GOT3 (cell line): ENCODE measurements around the gene HAUS8.
"Not testable (repeated sequence)": the region's sequence is repeated elsewhere in the genome, so short reads cannot be mapped to it uniquely, and the experiment has no call there.

Experiments
- DNase-seq: peaks from one replicate; lab custom pipeline; 2025; ENCODE audit warnings: mixed read lengths; lab: John Stamatoyannopoulos, UW

Gene HAUS8

DNA sequence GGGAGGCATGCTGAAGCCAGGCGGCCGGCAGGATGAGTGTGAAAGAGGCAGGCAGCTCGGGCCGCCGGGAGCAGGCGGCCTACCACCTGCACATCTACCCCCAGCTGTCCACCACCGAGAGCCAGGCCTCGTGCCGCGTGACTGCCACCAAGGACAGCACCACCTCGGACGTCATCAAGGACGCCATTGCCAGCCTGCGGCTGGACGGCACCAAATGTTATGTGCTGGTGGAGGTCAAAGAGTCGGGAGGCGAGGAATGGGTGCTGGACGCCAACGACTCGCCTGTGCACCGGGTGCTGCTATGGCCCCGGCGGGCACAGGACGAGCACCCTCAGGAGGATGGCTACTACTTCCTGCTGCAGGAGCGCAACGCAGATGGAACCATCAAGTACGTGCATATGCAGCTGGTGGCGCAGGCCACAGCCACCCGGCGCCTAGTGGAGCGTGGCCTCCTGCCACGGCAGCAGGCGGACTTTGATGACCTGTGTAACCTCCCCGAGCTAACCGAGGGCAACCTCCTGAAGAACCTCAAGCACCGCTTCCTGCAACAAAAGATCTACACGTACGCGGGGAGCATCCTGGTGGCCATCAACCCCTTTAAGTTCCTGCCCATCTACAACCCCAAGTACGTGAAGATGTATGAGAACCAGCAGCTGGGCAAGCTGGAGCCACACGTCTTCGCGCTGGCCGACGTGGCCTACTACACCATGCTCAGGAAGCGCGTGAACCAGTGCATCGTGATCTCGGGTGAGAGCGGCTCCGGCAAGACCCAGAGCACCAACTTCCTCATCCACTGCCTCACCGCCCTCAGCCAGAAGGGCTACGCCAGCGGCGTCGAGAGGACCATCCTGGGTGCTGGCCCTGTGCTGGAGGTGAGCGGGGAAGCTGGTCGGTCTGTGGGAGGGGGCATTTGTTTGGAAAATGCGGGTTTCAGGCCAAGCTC, 26.7 kb upstream of the HAUS8 start:
- no peak for DNase-seq

DNA sequence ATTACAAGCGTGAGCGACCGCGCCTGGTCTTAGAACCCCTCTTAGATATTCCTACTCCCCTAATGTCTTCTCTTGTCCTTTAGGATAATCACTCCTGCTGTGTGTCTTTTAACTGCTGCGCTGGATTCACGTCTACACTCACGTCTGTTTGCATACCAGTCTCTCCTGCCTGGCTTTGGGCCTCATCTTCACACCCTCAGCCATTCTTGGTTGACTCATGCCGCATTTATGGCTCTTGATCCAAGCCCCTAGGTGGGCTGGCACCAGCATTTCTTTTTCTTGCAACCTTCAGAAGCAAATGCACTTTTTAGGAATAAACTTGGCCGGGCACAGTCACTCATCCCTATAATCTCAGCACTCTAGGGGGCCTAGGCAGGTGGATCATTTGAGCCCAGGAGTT, 23.1 kb upstream of the HAUS8 start:
- no peak for DNase-seq

DNA sequence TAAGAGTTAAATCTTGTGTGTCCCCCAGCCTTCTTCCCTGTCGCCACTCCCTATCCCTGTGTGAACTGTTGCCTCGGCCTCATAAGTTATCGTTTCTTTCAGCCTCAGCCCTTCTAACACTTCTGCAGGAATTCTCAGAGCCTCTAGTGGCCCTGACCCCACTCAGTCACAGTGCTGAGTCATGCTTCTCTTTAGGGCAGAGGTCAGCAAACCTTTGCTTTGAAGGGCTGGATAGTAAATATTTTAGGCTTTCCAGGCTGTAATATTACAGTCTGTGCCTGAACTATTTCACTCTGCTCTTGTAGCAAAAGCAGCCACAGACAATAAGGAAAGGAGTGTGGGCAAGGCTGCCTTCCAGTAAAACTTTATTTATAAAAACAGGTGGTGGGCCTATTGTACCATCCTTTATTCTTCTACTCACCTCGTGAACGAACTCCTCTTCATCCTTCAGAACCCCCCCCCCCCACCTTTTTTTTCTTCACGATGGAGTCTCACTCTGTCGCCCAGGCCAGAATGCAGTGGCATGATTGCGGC, 22.4 kb upstream of the HAUS8 start:
- DNase-seq: no peak

DNA sequence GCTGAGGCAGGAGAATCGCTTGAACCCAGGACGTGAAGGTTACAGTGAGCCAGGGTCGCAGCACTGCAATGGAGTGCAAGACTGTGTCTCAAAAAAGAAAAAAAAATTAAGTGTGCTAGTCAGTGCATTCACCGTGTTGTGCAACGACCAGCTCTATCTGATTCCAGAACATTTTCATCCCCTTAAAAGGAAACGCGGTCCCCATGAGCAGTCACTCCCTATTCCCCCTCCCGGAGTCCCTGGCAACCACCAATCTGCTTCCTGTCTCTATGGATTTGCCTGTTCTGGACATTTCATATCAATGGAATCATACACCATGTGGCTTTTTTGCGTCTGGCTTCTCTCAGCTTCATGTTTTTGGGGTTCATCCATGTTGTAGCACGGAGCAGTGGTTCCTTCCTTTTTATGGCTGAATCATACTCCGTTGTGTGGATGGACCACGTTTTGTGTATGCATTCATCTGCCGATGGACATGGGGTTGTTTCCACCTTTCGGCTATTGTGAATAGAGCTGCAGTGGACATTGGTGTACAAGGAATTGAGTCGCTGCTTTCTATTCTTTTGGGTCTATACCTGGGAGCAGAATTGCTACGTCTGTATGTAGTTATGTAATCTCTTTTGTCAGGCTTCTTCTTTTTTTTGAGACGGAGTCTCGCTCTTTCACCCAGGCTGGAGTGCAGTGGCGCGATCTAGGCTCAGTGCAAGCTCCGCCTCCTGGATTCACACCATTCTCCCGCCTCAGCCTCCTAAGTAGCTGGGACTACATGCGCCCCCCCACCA, 20.1 kb upstream of the HAUS8 start:
- DNase-seq: no peak

DNA sequence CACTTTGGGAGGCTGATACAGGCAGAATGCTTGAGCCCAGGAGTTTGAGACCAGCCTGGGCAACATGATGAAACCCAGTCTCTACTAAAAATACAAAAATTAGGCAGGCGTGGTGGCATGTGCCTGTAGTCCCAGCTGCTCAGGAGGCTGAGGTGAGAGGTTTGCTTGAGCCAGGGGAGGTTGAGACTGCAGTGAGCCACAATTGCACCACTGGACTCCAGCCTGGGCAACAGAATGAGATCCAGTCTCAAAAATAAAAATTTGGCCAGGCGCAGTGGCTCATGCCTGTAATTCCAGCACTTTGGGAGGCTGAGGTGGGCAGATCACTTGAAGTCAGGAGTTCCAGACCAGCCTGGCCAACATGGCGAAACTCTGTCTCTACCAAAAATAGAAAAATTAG, 19.4 kb upstream of the HAUS8 start:
- DNase-seq: not testable (repeated sequence)

DNA sequence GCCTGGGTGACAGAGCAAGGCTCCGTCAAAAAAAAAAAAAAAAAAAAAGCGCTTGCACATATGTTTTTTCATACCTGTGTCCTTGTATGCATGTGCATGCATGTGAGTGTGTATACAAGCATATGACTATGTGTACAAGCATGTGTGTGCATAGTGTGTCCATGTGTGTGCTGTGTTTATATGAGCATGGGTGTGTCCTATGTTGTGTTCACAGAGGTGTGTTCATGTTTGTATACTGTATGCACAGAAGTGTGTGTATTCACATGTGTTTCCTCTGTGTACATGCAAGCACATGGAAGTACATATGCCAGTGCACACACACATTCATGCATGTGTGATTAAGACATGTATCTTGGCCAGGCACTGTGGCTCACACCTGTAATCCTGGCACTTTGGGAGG, 17.4 kb upstream of the HAUS8 start:
- no peak for DNase-seq

DNA sequence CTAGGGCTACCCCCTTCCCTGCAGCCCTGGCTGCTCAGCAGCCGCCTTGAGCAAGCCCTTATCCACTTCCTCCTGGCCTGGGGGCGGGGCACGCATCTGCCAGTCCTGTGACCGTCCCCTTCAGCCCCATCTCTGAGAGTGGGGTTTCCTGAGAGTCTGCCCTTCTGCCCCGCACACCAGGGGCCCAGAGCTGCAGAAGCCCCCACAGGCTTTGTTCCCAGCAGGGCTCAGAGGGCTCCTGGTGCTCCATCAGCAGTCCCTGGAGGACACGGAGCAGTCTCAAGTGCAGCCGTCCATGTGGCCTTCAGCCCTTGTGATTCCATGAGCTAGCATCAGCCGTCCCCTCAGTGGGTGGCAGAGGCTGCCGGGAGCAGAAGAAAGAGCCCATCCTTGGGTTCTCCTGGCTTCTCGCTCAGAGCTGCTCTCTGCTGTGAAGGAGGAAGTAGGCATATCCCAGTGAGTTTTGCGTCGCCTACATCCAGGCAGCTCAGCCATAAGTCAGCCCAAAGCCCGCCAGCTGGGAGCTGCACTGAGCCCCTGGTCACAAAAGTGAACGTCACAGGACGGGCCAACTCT, 16.6 kb upstream of the HAUS8 start:
- no peak for DNase-seq

DNA sequence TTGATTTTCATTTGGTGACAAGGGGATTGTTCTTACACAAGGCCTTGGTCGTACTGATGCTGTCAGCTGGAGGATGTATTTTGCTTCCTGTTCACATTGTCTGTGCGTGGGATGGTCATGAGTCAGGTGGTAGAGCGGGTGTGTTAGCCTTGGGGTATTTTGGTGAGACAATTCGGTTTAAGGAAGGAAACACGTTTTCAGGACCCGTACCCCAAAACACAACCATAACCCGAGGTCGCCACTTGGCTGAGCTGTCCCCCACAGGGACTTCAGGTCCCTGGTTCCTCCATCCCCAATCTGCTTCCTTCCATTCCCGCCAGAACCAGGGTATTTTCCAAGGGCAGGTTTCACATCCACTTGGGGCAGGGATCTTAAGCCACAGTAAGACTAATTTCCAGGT, 15.3 kb upstream of the HAUS8 start:
- DNase-seq: no peak

DNA sequence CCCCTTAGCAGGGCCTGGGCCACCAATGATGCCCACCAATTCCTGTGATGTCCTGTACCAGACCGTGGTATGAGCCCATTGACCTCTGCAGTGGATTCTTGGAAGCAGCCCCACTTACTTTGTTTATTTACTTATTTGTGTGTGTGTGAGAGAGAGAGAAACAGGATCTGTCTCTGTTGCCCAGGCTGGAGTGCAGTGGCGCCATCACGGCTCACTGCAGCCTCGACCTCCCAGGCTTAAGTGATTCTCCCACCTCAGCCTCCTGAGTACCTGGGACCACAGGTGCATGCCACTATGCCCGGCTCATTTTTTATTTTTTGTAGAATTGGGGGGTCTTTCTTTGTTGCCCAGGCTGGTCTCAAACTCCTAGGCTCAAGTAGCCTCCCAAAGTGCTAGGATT, 13.3 kb upstream of the HAUS8 start:
- no peak for DNase-seq

DNA sequence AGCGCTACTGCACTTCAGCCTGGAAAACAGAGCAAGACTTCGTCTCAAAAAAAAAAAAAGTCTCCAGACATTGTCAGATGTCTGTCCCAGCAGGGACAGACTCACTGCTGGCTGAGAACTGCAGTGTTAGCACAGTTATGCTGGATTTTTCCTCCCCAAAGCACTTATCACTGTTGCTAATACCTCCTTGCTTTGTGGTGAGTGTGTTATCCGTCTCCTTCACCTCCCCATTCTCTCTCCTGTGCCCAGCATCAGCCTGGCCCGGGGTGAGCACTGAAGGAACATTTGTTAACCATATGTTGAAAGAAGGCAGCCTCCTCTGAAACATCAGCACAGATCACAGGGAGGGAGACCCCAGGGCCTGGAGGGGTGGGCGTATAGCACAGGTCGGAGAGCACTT, 11.6 kb upstream of the HAUS8 start:
- DNase-seq: no peak

DNA sequence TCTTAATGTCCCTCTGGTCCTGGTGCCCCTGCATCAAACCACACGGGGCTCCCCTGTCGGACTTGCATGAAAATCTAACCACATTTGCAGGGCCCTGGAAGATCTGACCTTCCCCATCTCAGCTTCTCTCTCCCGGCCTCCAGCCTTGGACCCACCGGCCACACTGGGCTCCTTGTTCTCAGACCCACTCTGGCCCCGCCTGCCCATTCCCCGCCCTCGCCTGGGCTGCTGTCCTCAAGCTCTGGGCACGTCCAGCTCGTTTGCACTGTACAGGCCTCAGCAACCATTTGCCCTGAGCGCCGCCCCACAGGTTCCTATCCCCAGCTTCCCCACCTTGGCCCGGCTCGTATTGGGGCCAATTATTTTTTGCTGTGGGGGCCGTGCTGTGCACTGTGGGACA, 10.9 kb upstream of the HAUS8 start:
- no peak for DNase-seq

DNA sequence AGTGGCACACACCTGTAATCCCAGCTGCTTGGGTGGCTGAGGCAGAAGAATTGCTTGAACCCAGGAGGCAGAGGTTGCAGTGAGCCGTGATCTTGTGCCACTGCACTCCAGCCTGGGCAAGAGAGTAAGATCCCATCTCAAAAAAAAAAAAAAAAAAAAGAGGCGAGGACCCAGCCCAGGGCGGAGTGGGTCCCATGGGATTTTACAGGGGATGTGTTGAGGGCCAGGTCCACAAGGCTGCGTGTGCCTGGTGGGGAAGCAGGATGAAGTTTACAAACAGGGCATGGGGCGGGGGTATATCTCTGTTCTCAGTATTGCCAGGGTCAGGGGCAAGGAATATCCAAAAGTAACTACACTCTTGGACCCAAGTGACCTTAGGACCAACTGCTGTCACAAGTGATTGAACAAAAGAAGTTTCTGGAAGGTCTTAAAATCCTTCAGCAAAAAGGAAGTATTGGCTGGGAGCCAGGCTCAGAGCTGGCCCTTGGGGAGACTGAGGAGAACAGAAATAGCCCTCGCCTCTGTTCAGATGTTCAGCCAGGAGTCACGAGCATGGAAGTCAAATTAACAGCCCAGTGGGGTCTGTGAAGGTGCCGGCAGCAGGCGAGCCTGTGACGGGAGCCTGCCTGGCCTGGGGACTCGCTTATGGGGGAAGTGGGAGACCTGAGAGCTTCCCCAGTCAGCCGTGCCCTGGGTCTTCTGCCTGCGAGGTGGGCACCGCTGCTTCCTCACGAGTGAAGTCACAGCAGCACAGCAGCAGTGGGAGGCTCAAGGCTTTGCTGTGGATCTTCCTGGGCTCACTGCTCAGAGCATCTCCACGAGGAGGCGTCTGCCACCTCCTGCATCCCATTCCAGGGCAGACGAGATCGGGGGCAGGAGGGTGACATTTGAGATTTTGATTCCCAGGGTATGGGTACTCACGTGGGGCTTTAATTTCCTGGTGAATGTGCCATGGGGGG, 6.7 kb upstream of the HAUS8 start:
- no peak for DNase-seq

DNA sequence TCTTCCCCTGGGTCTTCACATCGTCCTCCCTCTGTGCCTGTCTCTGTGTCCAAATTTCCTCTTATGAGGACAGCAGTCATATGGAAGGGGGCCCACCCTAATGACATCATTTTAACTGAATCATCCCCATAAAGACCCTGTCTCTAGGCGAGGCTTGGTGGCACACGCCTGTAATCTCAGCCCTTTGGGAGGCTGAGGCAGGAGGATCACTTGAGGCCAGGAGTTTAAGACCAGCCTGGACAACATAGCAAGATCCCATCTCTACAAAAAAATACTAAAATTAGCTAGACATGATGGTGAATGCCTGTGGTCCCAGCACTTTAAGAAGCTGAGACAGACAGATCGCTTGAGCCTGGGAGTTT, 5.2 kb upstream of the HAUS8 start:
- no peak for DNase-seq

DNA sequence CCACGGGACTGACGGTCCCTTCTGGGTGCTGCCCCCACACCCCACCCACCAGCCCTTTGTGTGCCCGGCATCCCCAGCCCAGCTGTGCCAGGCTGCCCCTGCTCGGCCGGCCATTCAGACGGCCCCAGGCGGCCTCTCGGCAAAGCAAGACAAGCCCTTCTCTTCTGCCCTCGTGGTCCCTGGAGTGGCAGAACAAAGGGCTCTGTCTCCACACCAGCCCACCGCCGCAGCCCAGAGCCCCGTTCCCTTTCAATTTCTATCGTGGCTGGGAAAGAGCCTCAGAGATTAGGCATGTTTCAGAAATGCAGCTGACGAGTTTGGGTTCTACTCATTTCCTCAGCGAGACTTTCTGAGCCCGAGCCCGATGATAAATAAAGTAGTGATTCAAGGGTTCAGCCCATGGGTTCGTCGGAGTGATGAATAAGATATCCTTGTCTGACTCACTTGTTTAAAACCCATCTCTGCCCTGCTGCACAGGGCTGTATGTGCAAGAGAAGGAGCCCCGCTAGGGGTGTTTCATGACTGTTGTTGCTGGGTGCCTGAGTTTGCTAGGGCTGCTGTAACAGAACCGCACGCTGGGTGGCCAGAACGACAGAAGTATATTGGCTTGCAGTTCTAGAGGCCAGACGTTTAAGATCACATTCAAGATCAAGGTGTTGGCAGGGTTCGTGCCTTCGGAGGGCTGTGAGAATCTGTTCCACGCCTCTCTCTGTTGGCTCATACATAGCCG, 4.6 kb upstream of the HAUS8 start:
- peak; percentile 73 for DNase-seq

DNA sequence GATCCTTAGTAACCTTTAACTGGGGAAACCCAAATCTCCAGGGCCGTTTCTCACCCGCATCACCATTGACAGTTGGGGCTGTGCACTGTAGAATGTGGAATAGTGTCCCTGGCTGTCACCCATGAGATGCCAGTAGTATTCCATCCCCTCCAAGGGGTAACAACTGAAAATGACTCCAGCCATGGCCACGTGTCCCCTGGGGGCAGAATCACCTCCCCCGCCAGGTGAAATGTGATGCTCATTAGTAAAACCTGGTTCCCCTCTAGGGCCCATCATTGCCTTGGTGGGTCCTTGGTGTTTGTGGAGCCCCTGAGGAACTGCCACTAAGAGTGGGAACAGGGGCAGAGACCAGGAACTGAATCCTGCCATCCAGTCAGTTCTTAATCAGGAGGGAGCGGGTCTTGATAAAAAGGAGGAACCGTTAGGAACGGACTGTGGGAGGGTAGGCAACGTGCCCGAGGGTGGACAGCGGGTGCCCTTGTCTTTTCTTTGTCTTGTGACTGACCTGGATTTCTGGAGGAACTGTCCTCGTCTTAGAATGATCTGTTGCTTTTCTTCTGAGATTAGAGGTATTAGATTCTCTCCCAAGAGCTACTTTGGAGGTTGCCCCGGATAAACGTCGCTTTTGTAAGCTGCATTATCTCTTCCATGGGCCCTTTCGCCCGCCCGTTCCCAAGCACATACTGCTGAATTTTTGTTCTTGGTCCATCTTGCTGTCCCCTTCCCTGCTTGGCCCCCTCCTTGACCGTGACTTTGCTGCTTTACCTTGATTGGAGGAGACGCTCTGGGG, 3.9 kb upstream of the HAUS8 start:
- no peak for DNase-seq

DNA sequence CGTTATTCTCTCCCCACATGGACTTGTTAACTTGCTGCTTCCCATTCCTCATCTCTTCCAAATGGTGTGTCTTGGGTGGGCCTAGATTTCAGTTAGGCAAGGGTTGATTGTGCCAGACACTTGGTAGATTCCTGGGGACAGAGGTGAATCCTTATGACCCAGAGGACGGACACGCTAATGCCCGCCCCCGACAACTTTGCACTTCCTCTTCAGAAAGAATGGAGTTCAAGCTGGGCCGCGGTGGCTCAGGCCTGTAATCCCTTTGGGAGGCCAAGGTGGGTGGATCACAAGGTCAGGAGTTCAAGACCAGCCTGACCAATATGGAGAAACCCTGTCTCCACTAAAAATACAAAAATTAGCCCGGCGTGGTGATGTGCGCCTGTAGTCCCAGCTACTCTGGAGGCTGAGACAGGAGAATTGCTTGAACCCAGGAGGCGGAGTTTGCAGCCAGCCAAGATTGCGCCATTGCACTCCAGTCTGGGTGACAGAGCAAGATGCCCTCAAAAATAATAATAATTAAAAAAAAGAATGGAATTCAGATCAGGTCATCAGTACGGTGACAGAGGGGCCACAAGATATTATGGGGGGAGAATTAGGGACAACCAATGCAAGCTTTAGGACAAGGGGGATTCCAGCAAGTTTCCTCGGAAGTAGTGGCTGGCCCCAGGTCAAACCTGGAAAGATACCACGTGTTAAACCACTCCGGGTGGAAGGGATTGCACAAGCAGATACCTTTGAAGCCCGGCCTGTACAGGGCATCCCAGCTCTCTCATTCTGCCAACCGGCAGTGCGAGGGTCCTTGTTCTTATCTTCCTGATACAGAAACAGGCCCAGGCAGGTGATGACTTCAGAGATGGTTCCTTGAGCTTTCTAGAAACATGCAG, 3.0 kb upstream of the HAUS8 start:
- DNase-seq: no peak

DNA sequence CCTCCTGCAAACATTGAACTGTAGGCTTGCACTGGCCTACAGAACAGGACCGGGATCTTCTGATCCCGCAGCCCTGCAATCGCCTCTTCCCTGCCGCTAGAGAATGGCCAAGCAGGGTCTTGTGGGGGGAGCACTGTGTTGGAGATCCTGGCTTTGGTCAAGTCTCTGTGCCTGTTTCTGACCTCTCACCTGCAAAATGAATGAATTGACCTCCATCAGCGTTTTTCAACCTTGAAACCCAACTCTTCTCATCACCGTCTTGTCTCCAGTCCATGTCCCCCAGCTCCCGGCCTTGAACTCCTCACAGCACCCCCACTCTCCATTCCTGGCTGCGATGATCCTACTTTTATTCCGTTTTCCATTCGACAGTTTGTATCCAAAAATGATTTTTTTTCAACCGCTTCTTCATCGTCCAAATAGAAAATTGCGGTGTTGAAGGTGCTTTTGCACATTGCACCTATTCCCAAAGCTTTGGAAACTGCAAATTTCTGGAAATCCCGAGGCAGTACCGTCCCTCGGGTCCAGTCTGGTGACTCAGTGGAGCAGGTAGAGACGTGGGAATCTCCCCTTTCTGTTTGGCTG, 2.3 kb upstream of the HAUS8 start:
- DNase-seq: no peak

DNA sequence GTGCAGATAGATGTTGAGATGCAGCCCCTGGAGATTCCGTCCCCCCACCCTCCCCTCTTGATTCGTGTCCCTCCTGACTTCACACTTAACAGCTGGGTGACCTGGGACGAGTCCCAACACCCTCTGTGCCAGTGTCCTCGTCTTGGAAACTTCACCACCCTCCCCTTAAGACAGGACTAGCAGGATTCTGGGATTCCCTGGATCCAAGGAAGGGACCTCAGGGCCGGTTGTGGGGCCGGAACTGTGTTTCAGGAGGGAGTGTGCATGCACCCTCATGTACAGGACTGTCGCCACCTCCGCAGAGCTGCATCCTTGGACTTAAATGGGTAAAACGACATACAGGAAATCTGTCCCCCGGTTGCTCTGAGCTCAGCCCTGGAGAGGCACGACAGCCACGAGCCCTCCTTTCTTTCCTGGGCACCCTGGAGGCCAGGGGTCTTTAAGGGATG, 1.3 kb upstream of the HAUS8 start:
- DNase-seq: no peak
